Measurements from ENCODE around the gene IFNA4.
"Not testable (repeated sequence)": the region's sequence is repeated elsewhere in the genome, so short reads cannot be mapped to it uniquely, and the experiment has no call there.

DNA sequence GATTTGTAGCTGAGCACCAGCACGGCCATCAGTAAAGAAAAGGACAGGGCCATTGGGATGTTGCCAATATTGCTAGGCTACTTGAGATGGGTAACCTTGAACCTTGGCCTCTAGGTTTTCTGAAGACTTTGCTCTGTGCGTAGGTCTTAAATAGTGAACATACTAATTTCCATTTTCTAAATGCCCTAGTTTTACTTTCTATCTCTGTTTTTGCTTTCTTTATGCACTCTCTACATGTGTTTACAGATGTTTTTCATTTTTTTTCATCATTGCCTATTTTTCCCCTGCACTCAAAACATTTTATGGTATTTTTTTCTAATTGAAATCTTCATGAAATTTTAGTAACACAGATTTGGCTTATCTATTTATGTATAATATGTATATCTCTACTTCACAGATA is 20.8 kb downstream of the IFNA4 start, which contains the start of gene IFNA21:
- TF ChIP-seq, protein P1, sequence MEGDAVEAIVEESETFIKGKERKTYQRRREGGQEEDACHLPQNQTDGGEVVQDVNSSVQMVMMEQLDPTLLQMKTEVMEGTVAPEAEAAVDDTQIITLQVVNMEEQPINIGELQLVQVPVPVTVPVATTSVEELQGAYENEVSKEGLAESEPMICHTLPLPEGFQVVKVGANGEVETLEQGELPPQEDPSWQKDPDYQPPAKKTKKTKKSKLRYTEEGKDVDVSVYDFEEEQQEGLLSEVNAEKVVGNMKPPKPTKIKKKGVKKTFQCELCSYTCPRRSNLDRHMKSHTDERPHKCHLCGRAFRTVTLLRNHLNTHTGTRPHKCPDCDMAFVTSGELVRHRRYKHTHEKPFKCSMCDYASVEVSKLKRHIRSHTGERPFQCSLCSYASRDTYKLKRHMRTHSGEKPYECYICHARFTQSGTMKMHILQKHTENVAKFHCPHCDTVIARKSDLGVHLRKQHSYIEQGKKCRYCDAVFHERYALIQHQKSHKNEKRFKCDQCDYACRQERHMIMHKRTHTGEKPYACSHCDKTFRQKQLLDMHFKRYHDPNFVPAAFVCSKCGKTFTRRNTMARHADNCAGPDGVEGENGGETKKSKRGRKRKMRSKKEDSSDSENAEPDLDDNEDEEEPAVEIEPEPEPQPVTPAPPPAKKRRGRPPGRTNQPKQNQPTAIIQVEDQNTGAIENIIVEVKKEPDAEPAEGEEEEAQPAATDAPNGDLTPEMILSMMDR (IDR thresholded peaks at IDR 0.05) = not testable (repeated sequence)
- not testable (repeated sequence) for TF ChIP-seq POLR2AphosphoS5, POLR2A, EP300 (IDR thresholded peaks at IDR 0.05)
